HG03575 (cell line): ENCODE results near the gene HIPK4.

ENCODE experiments used
- ATAC-seq: cut with Tn5 transposase; IDR thresholded peaks from one replicate; pipeline ENCODE4 v1.9.1; 2021; ENCODE audit not compliant: unreplicated experiment, insufficient number of reproducible peaks, low FRiP score; ENCODE audit errors: extremely low read depth

Gene HIPK4

DNA sequence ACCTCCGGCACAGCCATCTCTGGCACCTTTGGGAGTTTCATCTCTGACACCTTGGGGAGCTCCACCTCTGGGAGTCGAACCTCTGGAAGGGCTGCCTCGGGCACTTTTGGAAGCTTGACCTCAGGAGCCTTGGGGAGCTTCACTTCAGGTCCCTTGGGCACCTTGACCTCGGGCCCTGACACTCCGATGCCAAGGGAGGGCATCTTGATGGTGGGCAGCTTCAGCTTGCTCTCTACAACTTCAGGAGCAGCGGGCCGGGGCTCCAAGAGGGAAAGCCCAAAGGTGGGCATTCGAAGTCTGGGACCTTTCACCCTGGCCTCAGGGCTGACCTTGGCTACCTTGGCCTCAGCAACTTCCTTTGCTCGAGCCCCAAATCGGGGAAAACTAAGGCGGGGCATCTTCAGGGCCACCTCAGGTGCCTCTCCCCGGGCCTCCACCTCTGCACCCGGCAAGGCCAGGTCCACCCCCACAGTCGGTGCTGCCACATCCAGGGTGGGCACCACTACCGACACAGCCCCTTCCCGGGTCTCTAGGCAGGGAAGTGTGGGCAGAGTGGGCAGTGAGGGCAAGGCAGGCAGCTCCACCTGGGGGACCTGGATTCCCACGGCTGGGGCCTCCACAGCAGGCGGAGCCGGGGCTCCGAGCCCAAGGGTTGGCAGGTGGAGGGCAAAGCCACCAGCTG lies 7.0 kb upstream of the HIPK4 start:
- ATAC-seq, result no peak

DNA sequence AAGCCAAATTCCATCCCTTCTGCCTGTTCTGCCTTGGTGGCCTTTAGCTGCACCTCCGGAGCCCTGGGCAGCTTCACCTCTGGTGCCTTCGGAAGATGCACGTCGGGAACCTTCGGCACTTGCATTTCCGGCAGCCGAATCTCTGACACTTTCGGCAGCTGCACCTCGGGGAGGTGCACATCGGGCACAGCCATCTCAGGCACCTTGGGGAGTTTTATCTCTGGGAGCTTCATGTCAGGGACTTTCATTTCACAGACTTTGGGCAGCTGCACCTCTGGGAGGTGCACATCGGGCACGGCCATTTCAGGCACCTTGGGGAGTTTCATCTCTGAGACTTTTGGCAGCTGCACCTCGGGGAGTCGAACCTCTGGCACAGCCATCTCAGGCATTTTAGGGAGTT lies 6.0 kb upstream of the HIPK4 start:
- no peak for ATAC-seq

DNA sequence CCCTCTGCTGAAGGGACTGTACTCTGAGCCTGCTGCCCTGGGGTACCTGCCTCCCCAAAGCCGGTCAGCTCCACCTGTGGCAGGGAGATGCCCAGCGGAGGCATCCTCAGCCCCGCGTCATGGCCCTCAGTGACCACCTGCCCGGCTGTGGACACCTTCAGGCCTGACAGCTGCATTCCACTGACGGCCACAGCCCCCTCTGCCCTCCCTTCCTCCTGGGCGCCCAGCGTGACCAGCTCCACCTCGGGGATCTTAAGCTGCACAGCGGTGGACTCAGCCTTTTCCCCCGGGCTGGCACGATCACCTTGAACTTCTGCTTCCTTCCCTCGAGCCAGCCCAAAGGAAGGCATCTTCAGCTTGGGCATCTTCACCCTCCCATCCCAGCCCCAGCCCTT lies 4.8 kb upstream of the HIPK4 start:
- ATAC-seq, result no peak

DNA sequence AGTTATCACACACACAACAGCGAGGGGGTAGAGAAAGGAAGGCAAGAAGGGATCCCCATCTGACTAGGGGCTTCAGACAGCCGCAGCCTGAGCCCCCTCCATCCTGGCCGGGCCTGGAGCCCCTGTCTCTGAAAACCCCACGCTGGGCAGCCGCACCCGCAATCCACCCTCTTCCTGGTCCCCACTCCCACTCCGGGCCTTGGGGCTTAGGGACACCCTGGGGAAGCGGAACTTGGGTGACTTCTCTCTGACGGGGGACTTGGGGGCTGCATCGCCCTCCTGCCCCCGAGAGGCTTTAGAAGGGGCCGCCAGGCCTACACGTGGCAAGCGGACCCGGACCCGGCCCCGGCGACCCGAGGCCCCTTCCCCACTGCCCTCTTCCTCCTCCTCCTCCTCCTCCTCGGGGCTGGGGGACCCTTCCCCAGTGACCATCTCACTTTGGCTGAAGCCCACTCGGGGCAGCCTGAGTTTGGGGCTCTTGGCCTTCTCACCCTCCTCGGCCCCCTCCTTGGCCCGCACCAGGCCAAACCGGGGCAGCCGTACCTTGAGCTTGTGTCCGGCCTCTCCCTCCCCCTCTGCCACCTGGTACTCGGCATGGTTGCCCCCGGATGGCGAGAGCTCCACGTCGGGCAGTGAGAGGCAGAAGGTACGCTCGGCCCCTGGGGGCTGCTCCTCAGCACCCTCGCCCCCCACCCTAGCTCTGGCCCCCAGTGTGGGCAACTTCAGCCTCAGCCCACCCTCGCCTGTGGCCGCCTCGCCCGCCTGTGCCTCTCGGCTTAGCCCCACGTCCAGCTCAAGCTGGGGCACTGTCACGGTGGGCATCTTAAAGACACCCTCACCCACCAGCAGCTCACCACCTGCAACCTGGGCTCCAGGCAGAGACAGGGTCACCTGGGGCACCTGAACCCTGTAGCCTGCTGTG lies 4.2 kb upstream of the HIPK4 start:
- ATAC-seq, result no peak

DNA sequence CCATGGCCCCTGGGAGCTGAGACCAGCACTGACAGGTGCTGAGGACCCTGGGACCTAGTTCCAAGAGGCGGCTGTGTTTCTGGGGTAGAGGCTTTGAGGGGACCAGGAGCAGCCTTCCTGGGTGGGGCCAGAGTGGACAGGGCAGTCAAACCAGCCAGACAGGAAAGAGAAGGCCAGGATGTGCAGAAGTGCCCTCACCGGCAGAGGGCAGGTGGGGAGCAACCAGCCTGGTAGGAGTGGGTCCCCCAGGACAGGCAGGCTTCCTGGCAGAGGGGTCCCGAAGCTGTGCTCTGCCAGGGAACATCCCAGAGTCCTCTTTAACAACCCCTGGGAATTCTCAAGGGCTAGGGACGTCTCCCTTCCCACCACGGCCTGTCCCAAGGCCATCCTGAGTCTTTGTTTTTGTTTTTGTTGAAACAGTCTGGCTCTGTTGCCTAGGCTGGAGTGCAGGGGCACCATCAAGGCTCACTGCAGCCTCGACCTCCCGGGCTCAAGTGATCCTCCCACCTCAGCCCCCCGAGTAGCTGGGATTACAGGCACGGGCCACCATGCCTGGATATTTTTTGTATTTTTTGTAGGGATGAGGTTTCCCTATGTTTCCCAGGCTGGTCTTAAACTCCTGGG lies 3.0 kb upstream of the HIPK4 start:
- ATAC-seq, result no peak

DNA sequence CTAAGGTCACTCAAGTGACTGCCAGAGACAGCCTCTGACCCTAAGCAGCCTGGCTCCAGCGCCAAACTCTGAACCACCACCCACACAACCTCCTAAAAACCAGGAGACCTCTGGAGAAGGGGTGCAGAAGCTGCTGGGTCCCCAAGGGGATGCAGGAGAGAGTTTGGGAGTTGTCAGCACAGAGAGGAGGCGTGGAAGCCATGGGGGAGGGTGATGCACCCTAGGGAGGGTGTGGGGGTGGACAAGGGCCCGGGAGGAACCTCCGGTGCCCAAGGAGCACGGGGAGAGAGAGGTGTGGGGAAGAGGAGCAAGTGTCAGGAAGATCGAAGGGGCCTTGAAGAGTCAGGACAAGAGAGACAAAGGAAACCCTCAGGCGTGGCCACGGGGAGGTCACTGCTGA lies 2.1 kb upstream of the HIPK4 start:
- ATAC-seq, result no peak

DNA sequence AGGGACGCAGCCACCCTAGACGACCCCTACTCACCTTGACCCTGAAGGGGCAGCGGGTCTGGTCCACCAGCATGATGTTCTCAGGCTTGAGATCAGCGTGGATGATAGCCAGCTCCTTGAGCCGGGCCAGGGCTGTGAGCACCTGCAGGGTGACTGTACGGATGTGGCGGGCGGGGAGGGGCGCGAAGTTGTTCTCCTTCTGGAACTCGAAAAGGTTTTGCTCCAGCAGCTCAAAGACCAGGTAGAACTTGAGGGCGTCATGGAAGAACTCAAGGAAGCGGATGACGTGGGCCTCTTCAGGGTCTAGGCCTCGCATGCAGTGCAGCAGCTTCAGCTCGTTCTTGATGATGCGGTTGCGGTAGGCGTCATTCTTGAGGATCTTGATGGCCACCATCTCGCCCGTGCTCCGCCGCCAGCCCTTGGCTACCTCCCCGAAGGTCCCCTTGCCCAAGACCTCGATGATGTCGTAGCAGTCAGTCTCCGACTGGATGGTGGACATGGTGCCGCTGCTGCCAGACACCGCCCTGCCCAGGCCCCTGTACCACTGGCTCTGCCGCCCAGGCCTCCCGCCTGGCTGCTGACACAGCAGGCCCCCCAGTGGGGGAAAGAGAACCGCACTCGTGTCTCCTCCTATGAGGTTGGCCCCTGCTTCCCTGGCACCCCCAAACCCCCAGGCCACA lies 437 bp downstream of the HIPK4 start:
- ATAC-seq, result no peak

DNA sequence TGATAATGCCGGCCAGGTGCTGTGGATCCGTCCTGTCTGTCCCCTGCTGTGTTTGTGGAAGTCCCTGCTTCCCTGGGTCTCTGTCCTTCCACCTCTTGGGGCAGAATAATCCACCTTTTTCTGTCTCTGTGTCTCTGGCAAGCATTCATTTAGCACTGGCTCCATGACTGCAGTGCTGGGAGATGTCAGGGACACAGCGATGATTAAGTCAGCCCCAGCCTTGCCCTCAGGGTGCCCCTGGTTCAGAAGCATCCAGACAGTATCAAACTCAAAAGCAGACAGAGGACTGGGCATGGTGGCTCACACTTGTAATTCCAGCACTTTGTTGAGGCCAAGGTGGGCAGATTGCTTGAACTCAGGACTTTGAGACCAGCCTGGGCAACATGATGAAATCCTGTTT lies 1.5 kb downstream of the HIPK4 start:
- no peak for ATAC-seq

DNA sequence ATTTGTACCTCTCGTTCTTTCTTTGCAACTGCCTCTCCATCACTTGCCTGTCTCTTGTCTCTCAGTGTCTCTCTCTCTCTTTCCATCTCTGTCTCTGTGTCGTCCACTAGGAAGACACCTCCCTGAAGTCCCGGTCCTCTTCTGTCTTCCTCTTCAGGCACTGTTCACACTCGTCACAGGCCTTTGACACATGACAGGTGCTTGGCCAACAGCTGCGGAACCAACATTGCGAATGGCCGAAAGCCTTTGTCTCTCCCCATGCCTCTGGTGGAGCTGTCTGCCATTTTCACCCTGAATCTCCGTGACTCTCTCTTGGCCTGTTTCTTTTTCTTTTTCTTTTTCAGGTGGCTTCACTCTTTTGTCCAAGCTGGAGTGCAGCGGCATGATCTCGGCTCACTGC lies 2.8 kb downstream of the HIPK4 start:
- no peak for ATAC-seq

DNA sequence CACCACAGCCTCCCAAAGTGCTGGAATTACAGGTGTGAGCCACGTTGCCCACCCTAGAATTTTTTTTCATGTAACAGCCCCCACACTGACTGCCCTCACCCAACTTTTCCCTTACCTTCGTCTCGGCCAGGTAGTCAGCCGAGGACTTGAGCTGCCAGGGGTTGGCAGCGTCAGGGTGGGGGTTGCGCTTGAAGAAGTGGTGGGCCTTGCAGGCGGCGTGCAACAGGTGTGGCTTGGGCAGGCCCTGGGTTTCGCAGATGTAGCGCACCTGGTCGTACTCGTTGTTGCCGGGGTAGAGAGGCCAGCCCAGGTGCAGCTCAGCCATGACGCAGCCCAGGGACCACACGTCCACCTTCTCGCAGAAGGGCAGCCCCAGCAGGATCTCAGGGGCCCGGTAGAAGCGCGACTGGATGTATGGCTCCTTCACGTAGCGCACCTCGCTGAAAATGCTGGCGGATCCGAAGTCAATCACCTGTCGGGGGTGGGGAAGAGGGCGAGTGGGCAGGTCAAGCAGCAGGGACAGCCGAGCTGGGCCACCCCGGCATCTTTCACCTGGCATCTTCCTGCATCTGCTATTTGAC lies 6.2 kb downstream of the HIPK4 start:
- ATAC-seq, result no peak

DNA sequence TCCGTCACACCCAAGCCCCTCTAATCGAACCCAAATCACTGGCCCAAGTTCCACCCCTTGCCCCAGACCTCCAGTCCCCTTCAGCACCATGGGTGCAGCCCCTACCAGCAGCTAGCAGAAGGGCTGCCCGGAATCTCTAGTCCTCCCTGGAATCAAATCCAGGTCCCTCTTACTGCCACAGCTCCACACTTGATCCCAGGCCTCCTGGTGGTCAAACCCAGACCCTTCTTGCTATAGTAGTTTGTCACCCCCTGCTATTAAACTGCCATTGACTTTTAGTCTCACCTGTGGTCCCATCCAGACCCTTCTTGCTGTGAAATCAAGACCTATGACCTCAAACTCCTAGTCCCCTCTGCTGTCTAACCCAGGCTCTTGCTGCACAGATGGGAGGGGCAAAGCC lies 8.7 kb downstream of the HIPK4 start:
- no peak for ATAC-seq

DNA sequence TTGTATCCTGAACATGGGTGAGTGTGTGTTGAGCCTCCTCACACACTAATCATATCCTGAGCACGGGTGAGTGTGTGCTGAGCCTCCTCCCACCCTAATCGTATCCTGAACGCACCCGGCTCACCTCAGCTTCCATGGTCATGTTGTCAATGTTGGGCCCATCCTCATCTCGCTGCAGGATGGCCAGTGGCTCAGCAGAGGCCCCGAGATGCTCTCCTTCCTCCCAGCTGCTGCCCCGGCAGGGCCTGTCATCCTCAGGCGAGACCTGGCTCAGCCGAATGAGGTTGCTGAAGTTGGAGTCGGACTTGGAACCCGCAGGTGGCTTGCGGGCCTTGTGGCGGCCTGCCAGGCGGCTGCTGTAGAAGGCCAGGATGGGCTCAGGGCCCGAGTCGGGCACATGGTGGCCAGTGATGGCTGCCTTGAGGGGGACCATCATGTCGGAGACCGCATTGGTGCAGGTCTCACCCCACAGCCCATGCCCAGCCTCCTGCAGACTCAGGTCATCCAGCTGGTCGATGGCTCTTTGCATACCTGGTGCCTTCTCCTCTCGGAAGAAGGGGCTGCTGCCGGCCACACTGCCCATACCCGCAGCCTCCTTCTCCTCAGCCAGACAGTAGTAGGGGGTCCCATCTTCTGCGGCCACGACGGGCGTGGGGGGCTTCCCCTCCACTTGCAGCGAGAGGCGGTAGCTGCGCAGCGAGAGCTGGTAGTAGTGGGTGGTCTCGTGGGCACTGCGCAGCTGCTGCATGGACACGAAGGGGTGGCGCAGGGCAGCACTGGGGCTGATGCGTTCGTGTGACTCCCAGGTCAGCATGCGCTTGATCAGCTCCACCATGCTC lies 9.6 kb downstream of the HIPK4 start:
- ATAC-seq, result no peak

DNA sequence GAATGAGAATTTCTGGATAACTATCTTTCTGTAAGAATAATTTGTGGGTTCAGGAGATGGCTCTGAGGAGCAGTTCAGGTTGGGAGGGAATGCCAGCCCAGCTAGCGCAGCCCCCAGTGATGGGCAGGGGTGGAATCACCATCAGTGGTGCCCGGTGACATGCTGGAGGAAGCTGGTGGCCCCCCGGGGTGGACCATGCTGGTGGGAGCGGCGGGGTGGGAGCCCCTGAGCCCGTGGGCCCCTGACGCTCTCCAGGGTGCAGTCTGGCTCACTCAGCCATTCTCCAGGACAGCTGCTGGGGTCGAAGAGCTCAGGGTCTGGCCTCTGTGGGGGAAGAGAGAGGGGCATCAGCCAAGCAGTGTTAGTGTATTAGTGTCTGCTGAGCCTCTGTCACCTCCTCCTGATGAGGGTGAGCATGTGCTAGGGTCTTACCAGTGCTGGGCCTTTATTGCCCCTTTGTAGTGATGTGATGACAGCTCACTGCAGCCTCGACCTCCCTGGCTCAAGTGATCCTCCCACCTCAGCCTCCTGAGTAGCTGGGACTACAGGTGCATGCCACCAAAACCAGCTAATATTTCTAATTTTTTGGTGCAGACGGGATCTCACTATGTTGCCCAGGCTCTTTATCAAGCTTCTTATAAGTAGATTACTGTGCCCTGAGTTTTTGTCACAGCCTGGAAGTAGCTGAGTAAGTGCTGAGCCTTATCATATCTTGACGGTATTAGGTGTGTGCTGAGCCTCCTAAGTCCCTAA lies 10.4 kb downstream of the HIPK4 start:
- ATAC-seq, result no peak

DNA sequence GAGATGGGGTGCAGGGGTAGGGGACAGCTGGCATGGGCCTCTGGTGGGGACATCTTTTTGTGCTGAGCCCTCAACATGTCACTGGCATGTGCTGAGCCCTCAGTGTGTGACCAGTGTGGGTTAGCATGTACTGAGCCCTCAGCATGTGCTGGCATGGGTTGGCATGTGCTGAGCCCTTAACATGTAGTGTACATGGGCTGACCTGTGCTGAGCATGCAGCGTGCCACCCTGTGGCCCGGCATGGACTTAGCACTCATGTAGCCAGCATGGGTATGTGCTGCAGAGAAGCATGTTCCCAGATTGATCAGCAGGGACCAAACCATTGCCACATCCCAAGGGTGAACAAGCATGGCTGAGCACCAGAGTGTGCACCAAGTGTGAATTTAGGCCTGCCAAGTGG lies 11.5 kb downstream of the HIPK4 start:
- no peak for ATAC-seq

DNA sequence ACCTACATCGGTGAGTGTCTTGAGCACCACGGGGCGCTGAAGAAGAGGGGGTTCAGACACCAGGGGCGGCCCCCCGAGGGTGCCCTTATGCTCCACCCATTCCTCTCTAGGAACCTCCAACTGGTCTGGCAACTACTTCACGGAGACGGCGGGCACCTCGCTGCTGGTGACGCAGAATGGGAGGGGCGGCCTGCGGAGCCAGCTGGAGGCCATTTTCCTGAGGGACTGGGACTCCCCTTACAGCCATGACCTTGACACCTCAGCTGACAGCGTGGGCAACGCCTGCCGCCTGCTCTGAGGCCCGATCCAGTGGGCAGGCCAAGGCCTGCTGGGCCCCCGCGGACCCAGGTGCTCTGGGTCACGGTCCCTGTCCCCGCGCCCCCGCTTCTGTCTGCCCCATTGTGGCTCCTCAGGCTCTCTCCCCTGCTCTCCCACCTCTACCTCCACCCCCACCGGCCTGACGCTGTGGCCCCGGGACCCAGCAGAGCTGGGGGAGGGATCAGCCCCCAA lies 12.1 kb downstream of the HIPK4 start:
- no peak for ATAC-seq

DNA sequence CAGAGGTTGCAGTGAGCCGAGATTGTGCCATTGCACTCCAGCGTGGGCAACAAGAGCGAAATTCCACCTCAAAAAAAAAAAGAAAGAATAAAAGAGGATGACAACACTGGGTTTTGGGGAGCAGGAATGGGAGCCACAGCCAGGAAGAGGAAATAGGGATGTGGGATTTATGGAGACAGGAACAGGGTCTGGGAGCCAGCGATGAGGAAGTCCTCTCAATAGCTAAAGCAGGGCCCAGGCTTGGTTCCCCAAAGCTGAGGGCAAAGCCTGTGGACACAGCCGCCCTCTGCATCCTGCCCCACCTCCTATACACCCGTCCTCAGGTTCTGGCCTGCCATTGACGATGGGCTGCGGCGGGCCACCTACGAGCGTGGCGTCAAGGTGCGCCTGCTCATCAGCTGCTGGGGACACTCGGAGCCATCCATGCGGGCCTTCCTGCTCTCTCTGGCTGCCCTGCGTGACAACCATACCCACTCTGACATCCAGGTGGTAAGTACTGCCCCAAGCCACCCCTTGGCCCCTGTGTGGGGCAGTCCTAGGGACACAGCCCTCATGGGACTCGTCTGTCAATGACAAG lies 13.6 kb downstream of the HIPK4 start:
- ATAC-seq, result no peak

DNA sequence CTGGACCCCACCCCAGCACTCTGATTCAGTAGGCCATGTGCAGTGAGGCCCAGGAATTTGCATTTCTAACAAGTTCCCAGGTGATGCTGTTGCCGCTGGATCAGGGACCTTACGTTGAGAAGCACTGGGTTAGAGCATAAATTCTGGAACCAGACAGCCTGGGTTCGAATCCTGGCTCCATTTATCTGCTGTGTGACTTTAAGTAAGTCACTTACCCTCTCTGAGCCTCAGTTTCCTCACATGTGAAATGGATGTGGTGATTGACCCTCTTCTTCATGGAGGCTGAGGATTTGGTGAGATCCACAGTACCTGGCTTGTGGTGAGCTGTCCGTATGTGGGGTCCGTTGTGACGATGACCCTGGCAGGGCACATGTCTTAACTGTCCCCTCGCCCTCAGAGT lies 15.9 kb downstream of the HIPK4 start:
- ATAC-seq, result no peak
